Measurements from ENCODE around the gene REEP3.
A peak's percentile ranks its signal among the peaks of the same experiment; 100 is the strongest.
"Not testable (repeated sequence)": the region's sequence is repeated elsewhere in the genome, so short reads cannot be mapped to it uniquely, and the experiment has no call there.

REEP3 gene

GRCh38 chr10:63493004-63493403 is 28.2 kb upstream of the REEP3 start:
- H3K36me3 ChIP-seq, result no peaks in the 10 kb centered on the region
- H3K9me3 ChIP-seq, result no peaks in the 10 kb centered on the region
- TF ChIP-seq CTCF (IDR thresholded peaks at IDR 0.05), result no peak
- intact Hi-C loops (cut with DNase I; ENCODE audit: low total_unique reads), result no loop called here
- DNase-seq, result no peak
- H3K4me3 ChIP-seq, result no peak overlapping the region
- H3K27ac ChIP-seq, result peak overlapping the region; percentile 74 to 77
- H3K4me1 ChIP-seq, result peaks cover 0 to 44% (median 11%) of the 10 kb centered on the region in 4 donors
- no peaks in the 10 kb centered on the region for H3K27me3 ChIP-seq

- intact Hi-C loops (cut with DNase I; ENCODE audit: low total_unique reads), result no loop called here
- no peak overlapping the region for H3K4me3 ChIP-seq
- no peak for TF ChIP-seq CTCF (IDR thresholded peaks at IDR 0.05)
Measured at GRCh38 chr10:63494951-63495350, 26.2 kb upstream of the REEP3 start.

GRCh38 chr10:63496561-63496960 is 24.6 kb upstream of the REEP3 start:
- H3K36me3 ChIP-seq, result no peaks in the 10 kb centered on the region
- TF ChIP-seq CTCF (IDR thresholded peaks at IDR 0.05), result no peak
- H3K4me3 ChIP-seq, result no peak overlapping the region
- no peaks in the 10 kb centered on the region for H3K9me3 ChIP-seq
- H3K4me1 ChIP-seq, result peaks cover 0 to 36% (median 9%) of the 10 kb centered on the region in 4 donors
- intact Hi-C loops (cut with DNase I; ENCODE audit: low total_unique reads), result no loop called here
- no peak for DNase-seq
- H3K27ac ChIP-seq, result no peak overlapping the region
- H3K27me3 ChIP-seq, result no peaks in the 10 kb centered on the region

More at GRCh38 chr10:63494951-63495350, 26.2 kb upstream of the REEP3 start:
- Histone ChIP-seq H3K4me1 (peaks cover 0 to 46% (median 9%) of the 10 kb centered on the region in 4 donors), H3K27ac (no peak overlapping the region), H3K27me3 (no peaks in the 10 kb centered on the region), H3K9me3 (no peaks in the 10 kb centered on the region), H3K36me3 (no peaks in the 10 kb centered on the region)
- DNase-seq, result no peak

- intact Hi-C loops (cut with DNase I; ENCODE audit: low total_unique reads), result no loop called here
- no peaks in the 10 kb centered on the region for H3K36me3 ChIP-seq
- H3K4me1 ChIP-seq, result peaks cover 0 to 29% (median 4%) of the 10 kb centered on the region in 4 donors
- no peak for TF ChIP-seq CTCF (IDR thresholded peaks at IDR 0.05)
- no peak overlapping the region for H3K27ac ChIP-seq
- H3K27me3 ChIP-seq, result no peaks in the 10 kb centered on the region
- no peak for DNase-seq
- H3K4me3 ChIP-seq, result no peak overlapping the region
- no peaks in the 10 kb centered on the region for H3K9me3 ChIP-seq
Measured at GRCh38 chr10:63497321-63497720, 23.9 kb upstream of the REEP3 start.

GRCh38 chr10:63498665-63499064 is 22.5 kb upstream of the REEP3 start:
- Histone ChIP-seq H3K4me3 (no peak overlapping the region), H3K4me1 (peaks cover 0 to 29% (median 4%) of the 10 kb centered on the region in 4 donors), H3K27ac (no peak overlapping the region), H3K27me3 (no peaks in the 10 kb centered on the region), H3K9me3 (no peaks in the 10 kb centered on the region), H3K36me3 (no peaks in the 10 kb centered on the region)
- intact Hi-C loops (cut with DNase I; ENCODE audit: low total_unique reads), result no loop called here
- no peak for DNase-seq
- no peak for TF ChIP-seq CTCF (IDR thresholded peaks at IDR 0.05)

GRCh38 chr10:63500551-63500950 is 20.6 kb upstream of the REEP3 start:
- H3K36me3 ChIP-seq; H3K27ac ChIP-seq; DNase-seq; intact Hi-C loops (cut with DNase I; ENCODE audit: low total_unique reads); H3K4me3 ChIP-seq; H3K9me3 ChIP-seq; H3K27me3 ChIP-seq: not testable (repeated sequence)
- peaks cover 0 to 36% (median 13%) of the 10 kb centered on the region in 4 donors for H3K4me1 ChIP-seq
